ENCODE measurements around the gene NACAD.
A peak's percentile ranks its signal among the peaks of the same experiment; 100 is the strongest.

The NACAD gene

GRCh38 chr7:45080958-45081669, 7.7 kb downstream of the NACAD start:
- TF ChIP-seq CTCF (IDR thresholded peaks at IDR 0.05; ENCODE audit: borderline replicate concordance, extremely low read depth, low read length, poor library complexity, severe bottlenecking) (no peak), EZH2 (IDR thresholded peaks at IDR 0.05; ENCODE audit: borderline replicate concordance, low read depth, low read length, severe bottlenecking) (no peak)
- DNase-seq (no peak), ATAC-seq (ENCODE audit: insufficient read depth, low read depth) (no peak)
- Histone ChIP-seq H3K27ac (ENCODE audit: low read length) (no peak overlapping the region), H3K36me3 (ENCODE audit: insufficient read depth, low read length) (peaks cover 12% of the 10 kb centered on the region), H3K79me2 (ENCODE audit: insufficient read depth, low read length) (no peaks in the 10 kb centered on the region), H3K4me2 (ENCODE audit: insufficient read depth, low read length) (no peak overlapping the region), H3K9me3 (ENCODE audit: insufficient read depth, low read length, severe bottlenecking) (no peaks in the 10 kb centered on the region), H3K9ac (ENCODE audit: low read depth, low read length) (no peak overlapping the region), H2AFZ (ENCODE audit: low read depth, low read length) (no peak overlapping the region), H4K20me1 (ENCODE audit: insufficient read depth, low read length) (peaks cover 16% of the 10 kb centered on the region), H3K27me3 (ENCODE audit: insufficient read depth, low read length, poor library complexity) (no peaks in the 10 kb centered on the region), H3K4me3 (ENCODE audit: low read depth in 1 of 2, low read length in 2 of 2) (no peak overlapping the region), H3K4me1 (ENCODE audit: insufficient read depth, low read length) (no peaks in the 10 kb centered on the region)

GRCh38 chr7:45080265-45080957, 8.4 kb downstream of the NACAD start:
- Histone ChIP-seq H3K27ac (ENCODE audit: low read length) (no peak overlapping the region), H3K4me2 (ENCODE audit: insufficient read depth, low read length) (no peak overlapping the region), H3K79me2 (ENCODE audit: insufficient read depth, low read length) (no peaks in the 10 kb centered on the region), H3K4me3 (ENCODE audit: low read depth in 1 of 2, low read length in 2 of 2) (no peak overlapping the region), H4K20me1 (ENCODE audit: insufficient read depth, low read length) (peaks cover 23% of the 10 kb centered on the region), H3K9ac (ENCODE audit: low read depth, low read length) (no peak overlapping the region), H3K27me3 (ENCODE audit: insufficient read depth, low read length, poor library complexity) (no peaks in the 10 kb centered on the region), H3K36me3 (ENCODE audit: insufficient read depth, low read length) (peaks cover 19% of the 10 kb centered on the region), H3K9me3 (ENCODE audit: insufficient read depth, low read length, severe bottlenecking) (no peaks in the 10 kb centered on the region), H3K4me1 (ENCODE audit: insufficient read depth, low read length) (no peaks in the 10 kb centered on the region), H2AFZ (ENCODE audit: low read depth, low read length) (no peak overlapping the region)
- TF ChIP-seq CTCF (IDR thresholded peaks at IDR 0.05; ENCODE audit: borderline replicate concordance, extremely low read depth, low read length, poor library complexity, severe bottlenecking) (no peak), EZH2 (IDR thresholded peaks at IDR 0.05; ENCODE audit: borderline replicate concordance, low read depth, low read length, severe bottlenecking) (no peak)
- DNase-seq = no peak
- ATAC-seq (ENCODE audit: insufficient read depth, low read depth) = peak; percentile 27; the same call in 2 of the 3 replicates

GRCh38 chr7:45078125-45078681, 10.6 kb downstream of the NACAD start:
- Histone ChIP-seq H3K9ac (ENCODE audit: low read depth, low read length) (no peak overlapping the region), H3K9me3 (ENCODE audit: insufficient read depth, low read length, severe bottlenecking) (no peaks in the 10 kb centered on the region), H3K27ac (ENCODE audit: low read length) (no peak overlapping the region), H4K20me1 (ENCODE audit: insufficient read depth, low read length) (peaks cover 44% of the 10 kb centered on the region), H3K79me2 (ENCODE audit: insufficient read depth, low read length) (no peaks in the 10 kb centered on the region), H3K4me1 (ENCODE audit: insufficient read depth, low read length) (no peaks in the 10 kb centered on the region), H3K4me2 (ENCODE audit: insufficient read depth, low read length) (no peak overlapping the region), H3K27me3 (ENCODE audit: insufficient read depth, low read length, poor library complexity) (no peaks in the 10 kb centered on the region), H2AFZ (ENCODE audit: low read depth, low read length) (no peak overlapping the region), H3K4me3 (ENCODE audit: low read depth in 1 of 2, low read length in 2 of 2) (no peak overlapping the region), H3K36me3 (ENCODE audit: insufficient read depth, low read length) (peaks cover 41% of the 10 kb centered on the region)
- TF ChIP-seq EZH2 (IDR thresholded peaks at IDR 0.05; ENCODE audit: borderline replicate concordance, low read depth, low read length, severe bottlenecking) = no peak
- peak; percentile 16 for TF ChIP-seq CTCF (IDR thresholded peaks at IDR 0.05; ENCODE audit: borderline replicate concordance, extremely low read depth, low read length, poor library complexity, severe bottlenecking)
- DNase-seq (no peak), ATAC-seq (ENCODE audit: insufficient read depth, low read depth) (peak; percentile 18)
